ENCODE measurements around the gene ANO8.
"Not testable (repeated sequence)": the region's sequence is repeated elsewhere in the genome, so short reads cannot be mapped to it uniquely, and the experiment has no call there.

Gene ANO8

GRCh38 chr19:17286752-17287151, 47.9 kb downstream of the ANO8 start:
- DNase-seq (ENCODE audit: low read depth): no peak

GRCh38 chr19:17286263-17286662, 48.4 kb downstream of the ANO8 start:
- DNase-seq (ENCODE audit: low read depth): no peak

- DNase-seq (ENCODE audit: low read depth): no peak
These were observed 49.1 kb downstream of the ANO8 start for GRCh38 chr19:17285415-17286135.

- no peak for DNase-seq (ENCODE audit: low read depth)
These were observed 51.1 kb downstream of the ANO8 start for GRCh38 chr19:17283504-17283996.

- DNase-seq (ENCODE audit: low read depth): no peak
These were observed 52.0 kb downstream of the ANO8 start for GRCh38 chr19:17282488-17283125.

GRCh38 chr19:17281391-17282304, 53.0 kb downstream of the ANO8 start, which contains the start of gene ANKLE1:
Gene ANKLE1 (plus strand): TSS chr19:17281901. CDS start chr19:17281921, 20 bp downstream.
- DNase-seq (ENCODE audit: low read depth): no peak

GRCh38 chr19:17279436-17279835, 55.2 kb downstream of the ANO8 start:
- no peak for DNase-seq (ENCODE audit: low read depth)

- no peak for DNase-seq (ENCODE audit: low read depth)
These were observed 59.0 kb downstream of the ANO8 start for GRCh38 chr19:17275441-17276175.

GRCh38 chr19:17274892-17275291, 59.8 kb downstream of the ANO8 start:
- DNase-seq (ENCODE audit: low read depth): not testable (repeated sequence)

Data from HS-5 (cell line).